T-helper 1 cell treated with Interleukin-12 subunit alpha and Interleukin-12 subunit beta and Interleukin-4 antibody, amounts not matched to agents 30 μg/mL and 1 μg/mL, for 36 hours (primary cell): Measurements from ENCODE around the gene UNC45A.

Experiments used
- H3K27ac Mint-ChIP-seq: one replicate; pipeline ENCODE4 v1.8.0; 2021; ENCODE audit warnings: mild to moderate bottlenecking, mixed read lengths
- H3K27me3 Mint-ChIP-seq: one replicate; pipeline ENCODE4 v1.8.0; 2021; ENCODE audit warnings: low read depth, mixed read lengths
- H3K36me3 Mint-ChIP-seq: one replicate; pipeline ENCODE4 v1.8.0; 2021; ENCODE audit warnings: low read depth, mixed read lengths
- H3K4me1 Mint-ChIP-seq: one replicate; pipeline ENCODE4 v1.8.0; 2021; ENCODE audit warnings: low read depth, mixed read lengths
- H3K4me3 Mint-ChIP-seq: one replicate; pipeline ENCODE4 v1.8.0; 2021; ENCODE audit warnings: mild to moderate bottlenecking, moderate library complexity, mixed read lengths
- H3K9me3 Mint-ChIP-seq: one replicate; pipeline ENCODE4 v1.8.0; 2021; ENCODE audit warnings: mixed read lengths

The UNC45A gene

DNA sequence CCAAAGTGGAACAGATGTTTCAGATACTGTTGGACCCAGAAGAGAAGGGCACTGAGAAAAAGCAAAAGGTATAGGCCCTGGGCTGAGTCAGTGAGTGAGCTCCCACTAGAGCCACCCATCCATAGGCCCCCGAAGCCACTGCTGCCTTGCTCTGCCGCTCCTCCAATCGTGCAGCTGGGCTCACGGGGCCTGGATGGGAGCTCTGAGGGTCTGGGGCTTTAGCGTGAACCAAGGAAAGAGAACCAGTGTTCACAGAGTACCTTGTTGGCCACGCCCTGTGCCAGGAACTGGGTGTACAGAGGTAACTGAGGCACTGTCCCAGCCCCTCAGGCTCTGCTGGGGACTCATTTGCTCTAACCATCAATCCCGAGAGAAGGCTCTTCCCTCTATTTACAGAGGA lies 4.7 kb downstream of the UNC45A start:
- no peaks in the 10 kb centered on the region for H3K9me3 Mint-ChIP-seq
- no peak overlapping the region for H3K27ac Mint-ChIP-seq
- H3K27me3 Mint-ChIP-seq, result no peaks in the 10 kb centered on the region
- no peak overlapping the region for H3K4me3 Mint-ChIP-seq
- H3K36me3 Mint-ChIP-seq, result peaks cover 31% of the 10 kb centered on the region
- peaks cover 11% of the 10 kb centered on the region for H3K4me1 Mint-ChIP-seq

DNA sequence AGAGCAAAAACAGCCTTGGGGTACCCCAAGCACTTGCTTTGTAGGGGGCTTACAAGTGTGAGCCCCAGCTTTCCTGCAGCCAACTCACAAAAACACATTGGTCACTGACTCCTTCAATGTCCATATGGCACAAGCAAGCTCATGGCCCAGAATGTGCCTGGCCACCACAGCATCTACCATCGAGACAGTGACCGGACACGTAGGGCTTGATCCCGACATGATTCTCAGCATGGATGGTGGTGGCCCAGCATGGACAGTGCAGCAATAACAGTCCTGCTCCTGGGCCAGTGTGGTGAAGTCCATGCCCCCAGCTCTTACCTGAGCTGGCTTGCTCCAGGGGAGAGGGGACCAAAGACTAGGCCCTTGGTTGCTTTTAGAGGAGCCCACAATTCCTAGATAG lies 6.0 kb downstream of the UNC45A start:
- Mint-ChIP-seq H3K9me3 (no peaks in the 10 kb centered on the region), H3K36me3 (peaks cover 30% of the 10 kb centered on the region), H3K27ac (no peak overlapping the region), H3K4me1 (peaks cover 9% of the 10 kb centered on the region), H3K4me3 (no peak overlapping the region), H3K27me3 (no peaks in the 10 kb centered on the region)

DNA sequence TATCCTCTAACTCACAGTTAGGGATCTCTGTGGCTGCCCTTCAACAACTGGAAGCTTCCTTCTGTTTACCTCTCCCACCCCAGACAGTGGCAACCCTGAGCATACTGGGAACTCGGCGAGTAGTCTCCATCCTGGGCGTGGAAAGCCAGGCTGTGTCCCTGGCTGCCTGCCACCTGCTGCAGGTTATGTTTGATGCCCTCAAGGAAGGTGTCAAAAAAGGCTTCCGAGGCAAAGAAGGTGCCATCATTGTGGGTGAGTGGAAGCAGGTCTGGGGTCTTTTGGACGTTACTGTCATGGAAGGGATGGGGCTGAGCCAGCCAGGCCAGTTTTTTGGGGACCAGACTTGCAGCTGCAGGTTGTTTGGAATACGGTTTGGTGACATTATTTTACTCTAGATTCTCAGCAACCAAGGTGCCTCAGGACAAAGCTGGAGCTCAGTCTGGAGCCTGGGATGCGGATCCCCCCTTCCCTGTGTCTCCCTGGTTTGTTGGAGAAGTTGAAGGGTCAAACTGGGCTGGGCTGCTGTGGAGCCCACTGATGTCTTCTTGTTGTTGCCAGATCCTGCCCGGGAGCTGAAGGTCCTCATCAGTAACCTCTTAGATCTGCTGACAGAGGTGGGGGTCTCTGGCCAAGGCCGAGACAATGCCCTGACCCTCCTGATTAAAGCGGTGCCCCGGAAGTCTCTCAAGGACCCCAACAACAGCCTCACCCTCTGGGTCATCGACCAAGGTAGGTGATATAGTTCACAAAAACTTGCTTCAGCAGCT lies 7.5 kb downstream of the UNC45A start:
- Mint-ChIP-seq H3K9me3 (no peaks in the 10 kb centered on the region), H3K27ac (no peak overlapping the region), H3K4me1 (no peaks in the 10 kb centered on the region), H3K27me3 (no peaks in the 10 kb centered on the region), H3K4me3 (no peak overlapping the region), H3K36me3 (peaks cover 29% of the 10 kb centered on the region)

DNA sequence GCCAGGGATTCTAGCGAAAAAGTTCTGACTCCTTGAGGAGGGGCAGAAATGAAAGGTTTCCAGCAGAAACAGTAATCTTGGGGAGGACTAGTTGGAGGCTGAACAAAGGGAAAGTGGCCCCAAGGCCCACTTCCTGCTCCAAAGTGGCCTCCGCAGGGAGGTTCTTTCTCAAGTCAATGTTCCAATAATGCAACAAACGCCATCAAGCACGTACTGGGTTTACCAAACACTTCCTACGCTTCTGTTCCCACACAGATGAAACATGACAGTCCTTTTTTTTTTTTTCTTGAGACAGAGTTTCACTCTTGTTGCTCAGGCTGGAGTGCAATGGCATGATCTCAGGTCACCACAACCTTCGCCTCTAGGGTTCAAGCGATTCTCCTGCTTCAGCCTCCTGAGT lies 10.0 kb downstream of the UNC45A start:
- Mint-ChIP-seq H3K4me1 (no peaks in the 10 kb centered on the region), H3K9me3 (no peaks in the 10 kb centered on the region), H3K27ac (no peak overlapping the region), H3K4me3 (no peak overlapping the region), H3K36me3 (peaks cover 34% of the 10 kb centered on the region), H3K27me3 (no peaks in the 10 kb centered on the region)

DNA sequence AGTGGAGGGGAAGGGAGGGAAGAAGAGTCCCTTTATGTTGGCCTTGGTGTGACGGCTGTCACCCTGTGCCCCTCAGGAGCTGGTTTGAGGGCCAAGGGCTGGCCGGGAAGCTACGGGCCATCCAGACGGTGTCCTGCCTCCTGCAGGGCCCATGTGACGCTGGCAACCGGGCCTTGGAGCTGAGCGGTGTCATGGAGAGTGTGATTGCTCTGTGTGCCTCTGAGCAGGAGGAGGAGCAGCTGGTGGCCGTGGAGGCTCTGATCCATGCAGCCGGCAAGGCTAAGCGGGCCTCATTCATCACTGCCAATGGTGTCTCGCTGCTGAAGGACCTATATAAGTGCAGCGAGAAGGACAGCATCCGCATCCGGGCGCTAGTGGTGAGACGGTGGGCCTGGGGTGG lies 11.5 kb downstream of the UNC45A start:
- Mint-ChIP-seq H3K9me3 (no peaks in the 10 kb centered on the region), H3K27me3 (no peaks in the 10 kb centered on the region), H3K36me3 (peaks cover 22% of the 10 kb centered on the region), H3K4me1 (no peaks in the 10 kb centered on the region), H3K4me3 (no peak overlapping the region), H3K27ac (no peak overlapping the region)

DNA sequence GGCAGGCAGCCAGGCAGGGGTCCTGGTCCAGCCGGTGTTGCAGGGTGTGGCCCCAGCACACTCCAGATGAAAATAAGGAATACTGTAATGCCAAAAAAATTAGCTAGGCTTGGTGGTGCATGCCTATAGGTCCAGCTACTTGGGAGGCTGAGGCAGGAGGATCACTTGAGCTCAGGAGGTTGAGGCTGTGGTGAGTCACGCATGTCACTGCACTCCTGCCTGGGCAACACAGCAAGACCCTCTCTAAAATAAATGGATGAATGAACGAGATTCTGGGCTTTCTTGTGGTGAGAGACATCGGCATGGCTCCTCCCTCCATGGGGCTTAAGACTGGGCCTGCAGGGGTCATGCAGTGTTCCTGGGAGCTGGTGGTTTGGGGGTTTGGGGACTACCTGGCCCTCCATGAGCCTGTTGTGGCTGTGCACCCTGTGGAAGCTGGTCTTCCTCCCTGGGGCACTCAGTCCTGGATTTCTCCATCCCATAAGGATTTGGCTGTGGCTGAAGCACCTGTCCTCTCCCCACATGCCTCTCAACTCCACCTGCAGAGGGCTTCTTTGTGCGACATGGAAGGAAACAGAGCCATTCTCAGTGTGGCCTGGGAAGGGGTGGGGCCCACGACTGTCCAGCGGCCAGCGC lies 12.0 kb downstream of the UNC45A start:
- Mint-ChIP-seq H3K27me3 (no peaks in the 10 kb centered on the region), H3K36me3 (peaks cover 25% of the 10 kb centered on the region)

DNA sequence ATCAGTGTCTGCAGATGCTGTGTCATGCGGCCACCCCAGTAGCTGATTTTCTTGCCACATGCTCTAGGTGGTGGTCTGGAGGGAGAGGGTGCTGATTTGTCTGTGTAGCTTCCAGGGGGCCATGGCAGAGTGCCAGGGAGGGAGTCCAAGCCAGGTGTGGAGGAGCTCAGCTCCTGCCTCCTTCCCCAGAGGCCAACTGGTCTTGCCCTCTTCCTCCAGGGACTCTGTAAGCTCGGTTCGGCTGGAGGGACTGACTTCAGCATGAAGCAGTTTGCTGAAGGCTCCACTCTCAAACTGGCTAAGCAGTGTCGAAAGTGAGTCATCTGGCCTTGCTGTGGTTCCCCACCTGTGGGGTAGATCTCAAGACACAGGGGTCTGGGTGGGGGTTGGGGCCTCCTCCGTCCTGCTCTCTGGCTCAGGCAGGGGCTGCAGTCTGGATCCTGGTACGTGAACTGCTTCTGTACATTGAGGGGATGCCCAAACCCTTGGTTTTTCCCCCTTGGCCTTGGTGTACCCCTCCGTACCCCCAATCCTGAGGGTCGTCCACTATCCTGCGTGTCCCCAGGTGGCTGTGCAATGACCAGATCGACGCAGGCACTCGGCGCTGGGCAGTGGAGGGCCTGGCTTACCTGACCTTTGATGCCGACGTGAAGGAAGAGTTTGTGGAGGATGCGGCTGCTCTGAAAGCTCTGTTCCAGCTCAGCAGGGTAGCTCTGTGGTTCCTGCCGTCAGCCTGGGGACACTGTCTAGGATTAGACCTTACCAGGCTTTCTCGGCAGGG lies 12.7 kb downstream of the UNC45A start:
- Mint-ChIP-seq H3K4me1 (no peaks in the 10 kb centered on the region), H3K9me3 (no peaks in the 10 kb centered on the region), H3K36me3 (peaks cover 26% of the 10 kb centered on the region), H3K27ac (no peak overlapping the region), H3K4me3 (no peak overlapping the region), H3K27me3 (no peaks in the 10 kb centered on the region)

More for the DNA sequence above, 12.0 kb downstream of the UNC45A start:
- Mint-ChIP-seq H3K4me1 (no peaks in the 10 kb centered on the region), H3K4me3 (no peak overlapping the region), H3K9me3 (no peaks in the 10 kb centered on the region), H3K27ac (no peak overlapping the region)

DNA sequence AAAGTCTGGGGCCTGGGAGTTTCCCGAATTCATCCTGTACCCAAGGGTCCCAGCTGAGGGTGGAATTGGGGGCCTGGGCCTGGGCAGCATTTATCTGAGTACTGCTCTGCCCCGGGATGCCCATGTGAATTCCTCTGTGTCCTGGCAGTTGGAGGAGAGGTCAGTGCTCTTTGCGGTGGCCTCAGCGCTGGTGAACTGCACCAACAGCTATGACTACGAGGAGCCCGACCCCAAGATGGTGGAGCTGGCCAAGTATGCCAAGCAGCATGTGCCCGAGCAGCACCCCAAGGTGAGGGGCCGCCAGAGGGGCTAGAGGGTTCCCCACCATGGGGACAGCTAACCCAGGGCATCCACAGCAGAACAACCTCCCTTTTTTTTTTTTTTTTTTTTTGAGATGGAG lies 13.4 kb downstream of the UNC45A start:
- no peaks in the 10 kb centered on the region for H3K9me3 Mint-ChIP-seq
- H3K36me3 Mint-ChIP-seq, result peaks cover 27% of the 10 kb centered on the region
- no peaks in the 10 kb centered on the region for H3K27me3 Mint-ChIP-seq
- no peak overlapping the region for H3K27ac Mint-ChIP-seq
- H3K4me3 Mint-ChIP-seq, result no peak overlapping the region
- no peaks in the 10 kb centered on the region for H3K4me1 Mint-ChIP-seq

DNA sequence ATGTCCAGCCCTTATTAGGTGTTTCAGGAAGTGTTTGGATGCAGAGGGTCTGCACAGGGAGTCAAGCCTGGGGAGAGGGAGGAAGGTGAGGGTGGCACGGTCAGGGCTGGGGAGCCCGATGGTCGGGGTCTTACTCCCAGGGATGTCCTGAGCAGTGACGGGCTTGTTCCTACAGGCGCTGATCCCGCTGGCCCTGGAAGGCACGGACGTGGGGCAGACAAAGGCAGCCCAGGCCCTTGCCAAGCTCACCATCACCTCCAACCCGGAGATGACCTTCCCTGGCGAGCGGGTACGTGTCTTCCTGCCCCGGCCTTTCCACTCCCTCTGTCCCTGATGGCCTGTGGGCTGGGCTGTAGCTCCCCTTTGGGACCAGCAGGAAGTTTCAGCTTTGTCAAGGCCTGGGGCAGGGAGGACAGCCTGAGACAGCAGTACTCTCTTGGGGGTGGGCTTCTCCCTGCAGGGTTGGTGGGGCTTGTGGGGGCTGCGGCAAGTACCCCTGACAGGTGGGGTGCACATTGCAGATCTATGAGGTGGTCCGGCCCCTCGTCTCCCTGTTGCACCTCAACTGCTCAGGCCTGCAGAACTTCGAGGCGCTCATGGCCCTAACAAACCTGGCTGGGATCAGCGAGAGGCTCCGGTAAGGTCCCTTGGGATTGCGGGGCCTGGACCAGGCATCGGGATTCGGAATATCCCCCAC lies 15.0 kb downstream of the UNC45A start:
- peaks cover 3% of the 10 kb centered on the region for H3K4me1 Mint-ChIP-seq
- H3K36me3 Mint-ChIP-seq, result peaks cover 28% of the 10 kb centered on the region
- H3K27ac Mint-ChIP-seq, result no peak overlapping the region
- H3K9me3 Mint-ChIP-seq, result no peaks in the 10 kb centered on the region
- no peaks in the 10 kb centered on the region for H3K27me3 Mint-ChIP-seq
- H3K4me3 Mint-ChIP-seq, result no peak overlapping the region

DNA sequence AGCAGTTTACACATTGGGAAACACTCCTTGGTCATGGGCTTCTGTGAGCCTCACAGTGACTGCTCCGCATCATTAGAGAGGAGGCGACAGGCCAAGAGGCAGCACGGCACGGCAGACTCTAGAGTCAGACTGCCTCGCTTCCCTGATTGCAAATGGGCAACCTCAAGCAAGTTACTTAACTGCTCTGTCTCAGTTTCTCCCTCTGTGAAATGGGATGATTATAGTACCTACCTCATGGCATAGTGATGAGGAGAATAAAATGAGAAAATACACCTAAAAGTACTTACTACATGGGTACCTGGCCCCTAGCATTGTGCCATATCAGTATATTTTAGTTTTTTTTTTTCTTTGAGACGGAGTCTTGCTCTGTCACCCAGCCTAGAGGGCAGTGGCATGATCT lies 15.6 kb downstream of the UNC45A start:
- Mint-ChIP-seq H3K36me3 (peaks cover 28% of the 10 kb centered on the region), H3K4me3 (no peak overlapping the region), H3K27me3 (no peaks in the 10 kb centered on the region), H3K27ac (no peak overlapping the region), H3K4me1 (peaks cover 3% of the 10 kb centered on the region), H3K9me3 (no peaks in the 10 kb centered on the region)

DNA sequence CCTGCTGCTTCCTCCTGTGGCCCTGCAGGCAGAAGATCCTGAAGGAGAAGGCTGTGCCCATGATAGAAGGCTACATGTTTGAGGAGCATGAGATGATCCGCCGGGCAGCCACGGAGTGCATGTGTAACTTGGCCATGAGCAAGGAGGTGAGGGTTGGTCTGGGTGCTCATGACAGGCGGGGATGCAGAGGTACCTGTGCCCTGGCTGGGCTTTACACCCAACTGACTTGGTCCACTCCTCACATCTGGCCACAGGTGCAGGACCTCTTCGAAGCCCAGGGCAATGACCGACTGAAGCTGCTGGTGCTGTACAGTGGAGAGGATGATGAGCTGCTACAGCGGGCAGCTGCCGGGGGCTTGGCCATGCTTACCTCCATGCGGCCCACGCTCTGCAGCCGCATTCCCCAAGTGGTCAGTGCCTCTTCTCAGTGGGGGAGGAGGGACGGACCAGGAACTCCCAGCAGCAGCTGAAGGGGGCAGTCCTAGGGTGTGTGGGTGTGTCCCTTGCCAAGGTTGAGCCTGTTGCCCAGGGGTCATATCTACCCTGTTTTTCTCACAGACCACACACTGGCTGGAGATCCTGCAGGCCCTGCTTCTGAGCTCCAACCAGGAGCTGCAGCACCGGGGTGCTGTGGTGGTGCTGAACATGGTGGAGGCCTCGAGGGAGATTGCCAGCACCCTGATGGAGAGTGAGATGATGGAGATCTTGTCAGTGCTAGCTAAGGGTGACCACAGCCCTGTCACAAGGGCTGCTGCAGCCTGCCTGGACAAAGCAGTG lies 18.0 kb downstream of the UNC45A start:
- Mint-ChIP-seq H3K4me1 (peaks cover 10% of the 10 kb centered on the region), H3K27ac (no peak overlapping the region), H3K36me3 (peaks cover 20% of the 10 kb centered on the region), H3K9me3 (no peaks in the 10 kb centered on the region), H3K27me3 (no peaks in the 10 kb centered on the region), H3K4me3 (peak overlapping the region; percentile 37)

DNA sequence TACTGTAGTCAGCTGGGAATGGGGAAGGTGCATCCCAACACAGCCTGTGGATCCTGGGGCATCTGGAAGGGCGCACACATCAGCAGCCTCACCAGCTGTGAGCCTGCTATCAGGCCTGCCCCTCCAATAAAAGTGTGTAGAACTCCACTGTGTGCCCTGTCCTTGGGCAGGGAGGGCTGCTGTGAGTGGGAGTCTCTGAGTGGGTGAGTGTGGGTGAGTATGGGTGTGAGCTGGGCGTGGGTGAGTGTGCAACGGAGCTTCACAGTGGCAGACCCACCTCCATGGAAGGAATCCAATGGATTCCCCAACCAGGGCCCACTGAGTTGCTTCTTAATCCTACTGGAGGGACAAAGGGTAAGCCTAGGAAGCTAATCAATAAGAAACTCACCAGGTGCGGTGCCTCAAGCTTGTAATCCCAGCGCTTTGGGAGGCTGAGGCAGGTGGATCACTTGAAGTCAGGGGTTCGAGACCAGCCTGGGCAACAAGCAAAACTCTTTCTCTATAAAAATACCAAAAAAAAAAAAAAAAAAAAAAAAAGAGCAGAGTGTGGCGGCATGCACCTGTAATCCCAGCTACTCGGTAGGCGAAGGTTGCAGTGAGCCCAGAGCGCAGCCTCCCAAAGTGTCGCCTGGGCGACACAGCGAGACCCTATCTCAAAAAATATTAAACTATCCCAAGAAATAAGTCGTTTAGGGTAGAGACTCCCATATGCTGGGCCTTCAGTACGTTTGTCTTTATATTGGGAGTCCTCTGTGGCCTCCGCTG lies 19.0 kb downstream of the UNC45A start:
- Mint-ChIP-seq H3K9me3 (no peaks in the 10 kb centered on the region), H3K36me3 (peaks cover 15% of the 10 kb centered on the region), H3K27me3 (no peaks in the 10 kb centered on the region), H3K27ac (peak overlapping the region; percentile 88), H3K4me3 (peak overlapping the region; percentile 80), H3K4me1 (peaks cover 10% of the 10 kb centered on the region)
